ENCODE results near the gene NDFIP2. TPM values are rescaled to one million over a fixed set of nuclear protein-coding genes. Genes with fewer than 3 reads are reported as not detected.

The NDFIP2 gene
- total and polyA plus RNA-seq, 10 of the 15 experiments (the other 5 are each of a cell fraction or from before 2014, with no cell fraction given): 17.9 to 57.2 (median 30.6) TPM

- TF ChIP-seq SRF (IDR thresholded peaks at IDR 0.05; ENCODE audit: low read depth in 2 of 2, low read length in 2 of 2): no peak
- TF ChIP-seq HDAC6 (IDR thresholded peaks at IDR 0.05; ENCODE audit: unreplicated experiment): no peak
- TF ChIP-seq SUZ12 (IDR thresholded peaks at IDR 0.05; ENCODE audit: unreplicated experiment): no peak
- TF ChIP-seq SMAD1 (IDR thresholded peaks at IDR 0.05; ENCODE audit: low read depth, partially characterized antibody): no peak
- no peak for TF ChIP-seq ELK1 (IDR thresholded peaks at IDR 0.05; ENCODE audit: low read depth, low read length)
- no peak for TF ChIP-seq TBL1XR1 (IDR thresholded peaks at IDR 0.05; ENCODE audit: low read depth, low read length)
- no peak for TF ChIP-seq ZNF207 (IDR thresholded peaks at IDR 0.05; ENCODE audit: borderline replicate concordance)
Measured at GRCh38 chr13:79527698-79528097, 46.7 kb downstream of the NDFIP2 start (continued).

GRCh38 chr13:79528356-79528755, 47.4 kb downstream of the NDFIP2 start:
- H3K36me3 ChIP-seq (ENCODE audit: control insufficient read depth in 2 of 2, insufficient read depth in 2 of 2, low read length in 1 of 2): no peaks in the 10 kb centered on the region; a peak in 2 of 4 replicates
- no peaks in the 10 kb centered on the region for H3K79me2 ChIP-seq (ENCODE audit: control insufficient read depth, insufficient read depth, low read length)
- POLR2A ChIA-PET: no interaction called here
- WGBS (ENCODE audit: insufficient coverage, insufficient replicate concordance, low lambda C conversion rate, missing lambda C conversion rate): 97% methylated on average over 4 of the region's 4 CpGs
- H3K27ac ChIP-seq (ENCODE audit: control insufficient read depth, insufficient read depth): no peak overlapping the region
- H3K27me3 ChIP-seq (replicated peaks in 1 of 2; ENCODE audit: control insufficient read depth in 2 of 2, insufficient read depth in 2 of 2, low read length in 1 of 2): no peaks in the 10 kb centered on the region
- no peaks in the 10 kb centered on the region for H4K20me1 ChIP-seq (ENCODE audit: control insufficient read depth, insufficient read depth)
- DNase-seq (ENCODE audit: low read depth, low spot score): no peak
- H3K9ac ChIP-seq (ENCODE audit: control insufficient read depth, insufficient read depth, low read length): no peak overlapping the region
- intact Hi-C loops (cut with micrococcal nuclease; ENCODE audit: unreplicated experiment): no loop called here
- no TSS peak for BruUV-seq (replicated peaks)
- no peak overlapping the region for H3K4me3 ChIP-seq
- H2AFZ ChIP-seq (ENCODE audit: control insufficient read depth, low read depth, low read length): no peak overlapping the region
- RAD21 ChIA-PET (ENCODE audit: unreplicated experiment): interaction anchor here (2.0 to 7.8 kb wide), 2 partner anchors 13 to 104 kb away, joined by 7 to 57 read pairs; no protein-coding TSS in a partner anchor
- CTCF ChIA-PET: interaction anchor here (1.0 to 18.3 kb wide), 6 partner anchors 12 to 137 kb away, joined by 3 to 564 read pairs (median 4); no protein-coding TSS in a partner anchor
- H3K9me3 ChIP-seq (replicated peaks; ENCODE audit: control insufficient read depth, insufficient read depth, low read length): no peaks in the 10 kb centered on the region
- ATAC-seq: no peak
- no peak for TF ChIP-seq EED (IDR thresholded peaks at IDR 0.05; ENCODE audit: low read depth)
- no peak for TF ChIP-seq SMC3 (IDR thresholded peaks at IDR 0.05; ENCODE audit: borderline replicate concordance, low read length)
- TF ChIP-seq EP300 (IDR thresholded peaks at IDR 0.05; ENCODE audit: borderline replicate concordance in 1 of 2, control insufficient read depth in 1 of 2, low read depth in 2 of 2, low read length in 2 of 2): no peak
- no peak for TF ChIP-seq NFYB (IDR thresholded peaks at IDR 0.05; ENCODE audit: insufficient read depth, low read depth, low read length)
- peaks cover 6% of the 10 kb centered on the region; the same call in 1 of the 2 replicates for H3K4me1 ChIP-seq (ENCODE audit: control insufficient read depth, insufficient read depth, low read length)
- no peak for FAIRE-seq
- no peak overlapping the region for H3K4me2 ChIP-seq (ENCODE audit: control insufficient read depth, insufficient read depth)
- in situ Hi-C loops (cut with MboI): no loop called here
- SMC1A ChIA-PET (ENCODE audit: uncharacterized antibody, unreplicated experiment): interaction anchor here (0.8 to 5.7 kb wide), 11 partner anchors 9 to 104 kb away, joined by 3 to 45 read pairs (median 6); partner anchors contain the start of gene NDFIP2
